Measurements from ENCODE around the gene ZBTB5.

GRCh38 chr9:37417857-37418618 is 47.2 kb downstream of the ZBTB5 start:
- no peak for TF ChIP-seq CTCF (IDR thresholded peaks at IDR 0.05)
- TF ChIP-seq POLR2AphosphoS5 (IDR thresholded peaks at IDR 0.05), result no peak
- no peak for TF ChIP-seq POLR2A (IDR thresholded peaks at IDR 0.05)
